ENCODE measurements around the gene TMEM151B. TPM values are rescaled to one million over a fixed set of nuclear protein-coding genes. Genes with fewer than 3 reads are reported as not detected.

The TMEM151B gene
- total RNA-seq, 1 donor from 2014 or later = 0.09 TPM

GRCh38 chr6:44245391-44245911, 24.8 kb upstream of the TMEM151B start:
- Histone ChIP-seq H3K27me3 (ENCODE audit: insufficient read depth, low read length) (no peaks in the 10 kb centered on the region), H3K9ac (ENCODE audit: low read length) (peak overlapping the region; percentile 100), H3K79me2 (ENCODE audit: insufficient read depth, low read length) (peaks cover 40% of the 10 kb centered on the region), H3K9me3 (ENCODE audit: insufficient read depth, low read depth, low read length) (no peaks in the 10 kb centered on the region), H2AFZ (ENCODE audit: low read depth, low read length) (peak overlapping the region; percentile 93), H3K36me3 (ENCODE audit: insufficient read depth, low read length) (peaks cover 24% of the 10 kb centered on the region), H3K4me1 (ENCODE audit: insufficient read depth, low read length) (peaks cover 17% of the 10 kb centered on the region), H3K4me3 (ENCODE audit: insufficient read depth, low read depth, low read length) (peak overlapping the region; percentile 100), H4K20me1 (ENCODE audit: insufficient read depth, low read length) (peaks cover 36% of the 10 kb centered on the region), H3K4me2 (ENCODE audit: low read length) (peak overlapping the region; percentile 93), H3K27ac (ENCODE audit: low read depth, low read length) (no peak overlapping the region)
- TF ChIP-seq CTCF (IDR thresholded peaks at IDR 0.05; ENCODE audit: insufficient read depth, low read depth, low read length) (no peak), EZH2 (IDR thresholded peaks at IDR 0.05; ENCODE audit: insufficient read depth, low read length) (no peak)
- H3K4me3 Mint-ChIP-seq (ENCODE audit: unreplicated experiment) = peak overlapping the region; percentile 98
- peaks cover 3% of the 10 kb centered on the region for H3K9me3 Mint-ChIP-seq (ENCODE audit: unreplicated experiment)
- no peak for FAIRE-seq
- peak overlapping the region; percentile 43 for H3K27ac Mint-ChIP-seq (ENCODE audit: unreplicated experiment)
- H3K4me1 Mint-ChIP-seq (ENCODE audit: low read depth, unreplicated experiment) = peaks cover 21% of the 10 kb centered on the region
- no peaks in the 10 kb centered on the region for H3K27me3 Mint-ChIP-seq (ENCODE audit: low read depth, unreplicated experiment)
- H3K36me3 Mint-ChIP-seq (ENCODE audit: low read depth, unreplicated experiment) = peaks cover 21% of the 10 kb centered on the region
- no peak for DNase-seq (ENCODE audit: low read depth)

DNA sequence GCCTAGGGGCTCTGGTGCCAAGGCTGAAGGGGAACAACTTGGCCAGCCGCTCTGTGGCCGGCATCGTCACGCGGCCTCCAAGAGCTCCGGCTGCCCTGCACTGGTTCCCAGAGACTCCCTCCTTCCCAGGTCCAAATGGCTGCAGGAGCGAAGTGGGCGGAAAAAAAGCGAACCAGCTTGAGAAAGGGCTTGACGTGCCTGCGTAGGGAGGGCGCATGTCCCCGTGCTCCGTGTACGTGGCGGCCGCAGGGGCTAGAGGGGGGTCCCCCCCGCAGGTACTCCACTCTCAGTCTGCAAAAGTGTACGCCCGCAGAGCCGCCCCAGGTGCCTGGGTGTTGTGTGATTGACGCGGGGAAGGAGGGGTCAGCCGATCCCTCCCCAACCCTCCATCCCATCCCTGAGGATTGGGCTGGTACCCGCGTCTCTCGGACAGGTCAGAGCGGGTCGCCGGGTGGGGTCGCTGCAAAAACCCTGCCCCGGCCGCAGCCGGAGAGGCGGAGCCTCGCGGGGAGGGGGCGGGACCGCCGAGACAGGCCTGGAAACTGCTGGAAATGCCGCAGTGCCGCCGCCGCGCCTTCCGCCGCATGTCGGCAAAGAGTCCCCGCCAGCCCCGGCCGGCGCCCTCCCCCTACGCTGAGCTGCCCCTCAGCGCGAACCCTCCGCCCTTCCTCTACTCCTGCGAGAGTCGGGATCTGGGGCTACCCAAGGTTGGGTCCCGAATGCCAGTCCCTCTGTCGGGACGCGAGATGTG, 24.2 kb upstream of the TMEM151B start:
- no peak for TF ChIP-seq EZH2 (IDR thresholded peaks at IDR 0.05; ENCODE audit: insufficient read depth, low read length)
- peak; percentile 6 for TF ChIP-seq CTCF (IDR thresholded peaks at IDR 0.05; ENCODE audit: insufficient read depth, low read depth, low read length)
- Mint-ChIP-seq H3K27me3 (ENCODE audit: low read depth, unreplicated experiment) (no peaks in the 10 kb centered on the region), H3K36me3 (ENCODE audit: low read depth, unreplicated experiment) (peaks cover 24% of the 10 kb centered on the region), H3K27ac (ENCODE audit: unreplicated experiment) (peak overlapping the region; percentile 98), H3K4me1 (ENCODE audit: low read depth, unreplicated experiment) (peaks cover 25% of the 10 kb centered on the region), H3K4me3 (ENCODE audit: unreplicated experiment) (peak overlapping the region; percentile 98), H3K9me3 (ENCODE audit: unreplicated experiment) (peaks cover 3% of the 10 kb centered on the region)
- H3K4me3 ChIP-seq (ENCODE audit: insufficient read depth, low read depth, low read length) = peak overlapping the region; percentile 100
- DNase-seq (ENCODE audit: low read depth) (peak; percentile 75), FAIRE-seq (no peak)
- H3K9ac ChIP-seq (ENCODE audit: low read length) = peak overlapping the region; percentile 100
- no peaks in the 10 kb centered on the region for H3K9me3 ChIP-seq (ENCODE audit: insufficient read depth, low read depth, low read length)
- peak overlapping the region; percentile 93 for H2AFZ ChIP-seq (ENCODE audit: low read depth, low read length)
- peaks cover 31% of the 10 kb centered on the region for H3K36me3 ChIP-seq (ENCODE audit: insufficient read depth, low read length)
- no peaks in the 10 kb centered on the region for H3K27me3 ChIP-seq (ENCODE audit: insufficient read depth, low read length)
- peaks cover 42% of the 10 kb centered on the region for H4K20me1 ChIP-seq (ENCODE audit: insufficient read depth, low read length)
- H3K27ac ChIP-seq (ENCODE audit: low read depth, low read length) = peak overlapping the region; percentile 92
- peaks cover 47% of the 10 kb centered on the region for H3K79me2 ChIP-seq (ENCODE audit: insufficient read depth, low read length)
- H3K4me1 ChIP-seq (ENCODE audit: insufficient read depth, low read length) = peaks cover 17% of the 10 kb centered on the region
- H3K4me2 ChIP-seq (ENCODE audit: low read length) = peak overlapping the region; percentile 93

Data from astrocyte (in vitro differentiated cells and primary cell).